GM12878 (cell line): ENCODE measurements around the gene BTNL8. TPM values are rescaled to one million over a fixed set of nuclear protein-coding genes. Genes with fewer than 3 reads are reported as not detected.

Source experiments
- BACH1 ChIP-seq: fragments of 450-650 bp; IDR thresholded peaks from 2 replicates; pipeline ENCODE4 v1.6.1; 2017; ENCODE audit warnings: mild to moderate bottlenecking, borderline replicate concordance
- BHLHE40 ChIP-seq, 2 experiments: fragments of 450-650 bp in 1 of 2; IDR thresholded peaks; 2 replicates each; pipeline ENCODE4 v1.6.1; 2011 to 2017; ENCODE audit warnings: low read depth in 2 of 2, borderline replicate concordance in 1 of 2, improper control_type of control experiment in 1 of 2, low read length in 1 of 2, mild to moderate bottlenecking in 1 of 2
- FOXK2 ChIP-seq: fragments of 450-650 bp; IDR thresholded peaks from 2 replicates; pipeline ENCODE4 v1.6.1; 2017; ENCODE audit warnings: mild to moderate bottlenecking, moderate library complexity
- HSF1 ChIP-seq: fragments of 150-350 bp; IDR thresholded peaks from 2 replicates; pipeline ENCODE4 v1.6.1; 2014; ENCODE audit warnings: mild to moderate bottlenecking, low read depth, low read length
- NR2C1 ChIP-seq: fragments of 450-650 bp; IDR thresholded peaks from 2 replicates; pipeline ENCODE4 v1.6.1; 2017; ENCODE audit warnings: antibody characterized with exemption, mild to moderate bottlenecking, moderate library complexity
- PAX8 ChIP-seq: fragments of 450-650 bp; IDR thresholded peaks from 2 replicates; pipeline ENCODE4 v1.6.1; 2017; ENCODE audit warnings: mild to moderate bottlenecking, moderate library complexity
- SMAD5 ChIP-seq: IDR thresholded peaks from 2 replicates; pipeline ENCODE4 v1.6.1; 2016; ENCODE audit warnings: antibody characterized with exemption, low read depth
- USF1 ChIP-seq: IDR thresholded peaks from 2 replicates; pipeline ENCODE4 v1.6.1; 2011; ENCODE audit warnings: borderline replicate concordance, low read depth, mild to moderate bottlenecking, moderate library complexity, mixed read lengths, low read length; ENCODE audit not compliant: insufficient read depth; ENCODE audit errors: extremely low read length
- polyA plus RNA-seq, 11 experiments: library from polyadenylated mRNA; depleted of rRNA in 4 of 11; unstranded in 6 of 11; stranded (reverse) in 5 of 11; fragments of >200 nt; fragmentation: Nextera tagmentation in 4 of 11; fragmentation: Illumina TruSeq in 1 of 11; extraction: Ambion mirVana in 4 of 11; extraction: Trizol in 1 of 11; gene quantifications; 1 replicate in 1 of 11; 2 replicates in 10 of 11; pipeline versions ENCODE4 v1.2.1 to v1.2.3, GENCODE V29; 2011 to 2016; ENCODE audit warnings: inconsistent platforms in 2 of 11, missing spikeins in 2 of 11, low read depth in 1 of 11
- total RNA-seq, 4 experiments: library from RNA; depleted of rRNA in 3 of 4; stranded (reverse); fragments of >200 nt in 3 of 4; fragmentation: Illumina TruSeq in 1 of 4; extraction: Trizol in 1 of 4; gene quantifications; 2 replicates each; pipeline versions ENCODE4 v1.2.1 to v1.2.3, GENCODE V29; 2013 to 2021
- TF ChIP-seq, protein P1 (sequence below): fragments of 450-650 bp; formaldehyde crosslinking; IDR thresholded peaks from 2 replicates; pipeline ENCODE4 v1.4.0; 2020; ENCODE audit warnings: mild to moderate bottlenecking, moderate library complexity
- TF ChIP-seq, protein P2 (sequence below): IDR thresholded peaks from 2 replicates; pipeline ENCODE4 v1.6.1; 2012; ENCODE audit warnings: low read depth, low read length, improper control_type of control experiment

The BTNL8 gene
- total and polyA plus RNA-seq, 10 of the 15 experiments (the other 5 are each of a cell fraction or from before 2014, with no cell fraction given), result 0.13 to 3.4 (median 0.26) TPM; not detected in 2

GRCh38 chr5:180898621-180899246 lies at the start of gene BTNL8 (continued):
- TF ChIP-seq, protein P1, sequence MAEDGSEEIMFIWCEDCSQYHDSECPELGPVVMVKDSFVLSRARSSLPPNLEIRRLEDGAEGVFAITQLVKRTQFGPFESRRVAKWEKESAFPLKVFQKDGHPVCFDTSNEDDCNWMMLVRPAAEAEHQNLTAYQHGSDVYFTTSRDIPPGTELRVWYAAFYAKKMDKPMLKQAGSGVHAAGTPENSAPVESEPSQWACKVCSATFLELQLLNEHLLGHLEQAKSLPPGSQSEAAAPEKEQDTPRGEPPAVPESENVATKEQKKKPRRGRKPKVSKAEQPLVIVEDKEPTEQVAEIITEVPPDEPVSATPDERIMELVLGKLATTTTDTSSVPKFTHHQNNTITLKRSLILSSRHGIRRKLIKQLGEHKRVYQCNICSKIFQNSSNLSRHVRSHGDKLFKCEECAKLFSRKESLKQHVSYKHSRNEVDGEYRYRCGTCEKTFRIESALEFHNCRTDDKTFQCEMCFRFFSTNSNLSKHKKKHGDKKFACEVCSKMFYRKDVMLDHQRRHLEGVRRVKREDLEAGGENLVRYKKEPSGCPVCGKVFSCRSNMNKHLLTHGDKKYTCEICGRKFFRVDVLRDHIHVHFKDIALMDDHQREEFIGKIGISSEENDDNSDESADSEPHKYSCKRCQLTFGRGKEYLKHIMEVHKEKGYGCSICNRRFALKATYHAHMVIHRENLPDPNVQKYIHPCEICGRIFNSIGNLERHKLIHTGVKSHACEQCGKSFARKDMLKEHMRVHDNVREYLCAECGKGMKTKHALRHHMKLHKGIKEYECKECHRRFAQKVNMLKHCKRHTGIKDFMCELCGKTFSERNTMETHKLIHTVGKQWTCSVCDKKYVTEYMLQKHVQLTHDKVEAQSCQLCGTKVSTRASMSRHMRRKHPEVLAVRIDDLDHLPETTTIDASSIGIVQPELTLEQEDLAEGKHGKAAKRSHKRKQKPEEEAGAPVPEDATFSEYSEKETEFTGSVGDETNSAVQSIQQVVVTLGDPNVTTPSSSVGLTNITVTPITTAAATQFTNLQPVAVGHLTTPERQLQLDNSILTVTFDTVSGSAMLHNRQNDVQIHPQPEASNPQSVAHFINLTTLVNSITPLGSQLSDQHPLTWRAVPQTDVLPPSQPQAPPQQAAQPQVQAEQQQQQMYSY (CRISPR knock-in tag), result no peak
- TF ChIP-seq USF1 (no peak), FOXK2 (no peak), HSF1 (no peak), SMAD5 (no peak), BACH1 (no peak), PAX8 (no peak), NR2C1 (no peak), BHLHE40 (IDR thresholded peaks at IDR 0.05; ENCODE audit: borderline replicate concordance in 1 of 2, low read depth in 2 of 2, low read length in 1 of 2) (no peak)
- TF ChIP-seq, protein P2, sequence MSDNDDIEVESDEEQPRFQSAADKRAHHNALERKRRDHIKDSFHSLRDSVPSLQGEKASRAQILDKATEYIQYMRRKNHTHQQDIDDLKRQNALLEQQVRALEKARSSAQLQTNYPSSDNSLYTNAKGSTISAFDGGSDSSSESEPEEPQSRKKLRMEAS, result no peak
